ENCODE results near the gene TMEM50A.
"Not testable (repeated sequence)": the region's sequence is repeated elsewhere in the genome, so short reads cannot be mapped to it uniquely, and the experiment has no call there.

TMEM50A gene

DNA sequence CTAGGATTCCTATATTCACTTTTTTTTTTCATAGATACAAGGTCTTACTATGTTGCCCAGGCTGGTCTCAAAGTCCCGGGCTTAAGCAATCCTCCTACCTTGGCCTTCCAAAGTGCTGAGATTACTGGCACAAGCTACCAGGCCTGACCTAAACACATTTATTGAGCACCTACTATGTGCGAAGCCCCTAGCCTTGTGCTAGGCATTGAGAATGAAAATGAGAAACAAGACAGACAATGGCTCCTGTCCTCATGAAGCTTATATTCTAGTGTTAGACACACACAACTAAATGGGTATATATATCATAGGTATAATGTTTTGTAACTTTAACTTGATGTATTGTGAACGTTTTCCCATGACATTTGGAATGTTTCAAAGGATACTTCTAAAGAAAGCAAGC is 11.5 kb downstream of the TMEM50A start:
- peaks cover 2% of the 10 kb centered on the region for H3K4me1 Mint-ChIP-seq
- H3K27me3 Mint-ChIP-seq = no peaks in the 10 kb centered on the region
- no peaks in the 10 kb centered on the region for H3K9me3 Mint-ChIP-seq
- H3K4me3 Mint-ChIP-seq = no peak overlapping the region
- ATAC-seq (ENCODE audit: low read depth) = no peak
- peaks cover 20% of the 10 kb centered on the region for H3K36me3 Mint-ChIP-seq
- no peak overlapping the region for H3K27ac Mint-ChIP-seq
- no peak for DNase-seq (ENCODE audit: low spot score in 2 of 2)

DNA sequence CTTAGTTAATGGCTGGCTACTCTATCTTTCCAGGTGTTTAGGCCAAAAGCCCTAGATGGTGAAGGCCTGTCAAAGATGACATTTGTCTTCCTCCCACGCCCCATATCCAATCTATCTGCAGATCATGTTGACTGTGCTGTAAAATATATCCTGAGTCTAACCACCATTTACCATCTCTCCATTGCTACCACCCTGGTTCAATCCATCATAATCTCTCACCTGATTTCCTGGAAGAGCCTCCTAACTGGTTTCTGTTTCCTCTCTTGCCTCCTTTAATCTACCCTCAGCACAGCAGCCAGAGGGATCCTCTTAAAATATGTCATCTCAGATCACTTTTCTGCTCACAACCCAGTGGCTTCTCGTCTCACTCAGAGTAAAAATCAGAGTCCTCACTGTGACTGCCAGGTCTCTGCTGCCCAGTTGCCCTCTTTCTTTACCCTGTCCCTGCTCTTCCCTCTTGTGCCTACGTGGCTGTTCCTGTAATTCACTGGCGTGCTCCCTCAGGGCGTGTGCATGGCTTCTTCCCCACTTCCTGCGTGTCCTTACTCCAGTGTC is 17.8 kb downstream of the TMEM50A start:
- Mint-ChIP-seq H3K27me3 (no peaks in the 10 kb centered on the region), H3K4me1 (peaks cover 6% of the 10 kb centered on the region), H3K9me3 (no peaks in the 10 kb centered on the region), H3K27ac (peak overlapping the region; percentile 80), H3K36me3 (peaks cover 20% of the 10 kb centered on the region), H3K4me3 (no peak overlapping the region)
- ATAC-seq (ENCODE audit: low read depth) (no peak), DNase-seq (ENCODE audit: low spot score in 2 of 2) (no peak)

DNA sequence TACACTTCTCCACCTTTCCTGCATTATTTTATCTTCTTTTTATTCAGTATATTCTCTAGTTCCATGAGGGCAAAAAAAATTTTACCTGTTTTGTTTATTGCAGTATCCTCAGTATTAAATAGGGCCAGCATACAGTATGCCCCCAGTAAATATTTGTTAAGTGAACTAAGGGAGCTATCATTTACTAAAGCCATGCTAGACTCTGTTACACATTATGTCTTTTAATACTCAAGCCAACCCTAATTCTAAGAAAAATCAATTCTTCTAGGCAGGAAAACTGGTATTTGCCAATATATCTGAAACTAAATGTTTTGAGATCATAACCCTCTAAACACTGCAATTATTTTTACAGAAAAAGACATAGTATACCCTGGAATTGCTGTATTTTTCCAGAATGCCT is 18.3 kb downstream of the TMEM50A start:
- Mint-ChIP-seq H3K27me3 (no peaks in the 10 kb centered on the region), H3K9me3 (no peaks in the 10 kb centered on the region), H3K4me3 (no peak overlapping the region), H3K36me3 (peaks cover 24% of the 10 kb centered on the region), H3K27ac (peak overlapping the region; percentile 80), H3K4me1 (peaks cover 6% of the 10 kb centered on the region)
- ATAC-seq (ENCODE audit: low read depth) = no peak
- DNase-seq (ENCODE audit: low spot score in 2 of 2) = no peak

DNA sequence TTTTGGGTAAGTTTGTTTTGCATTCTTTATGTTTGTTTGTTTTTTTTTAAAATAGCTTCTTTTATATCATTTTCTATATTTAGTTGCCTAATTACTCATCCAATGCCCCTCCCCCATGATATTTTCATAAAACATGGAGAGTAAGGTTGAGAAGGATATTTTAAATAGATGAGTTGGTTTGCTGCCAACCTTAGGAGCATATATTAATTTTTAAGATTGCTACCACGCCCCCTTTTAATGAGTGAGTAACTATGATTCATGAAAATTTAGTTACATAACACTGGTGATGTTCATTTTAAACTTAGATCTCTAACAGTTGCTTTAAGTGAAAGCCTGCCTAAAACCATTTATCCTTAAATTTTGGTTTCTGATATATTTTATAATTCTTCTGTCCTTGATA is 18.7 kb downstream of the TMEM50A start:
- peaks cover 28% of the 10 kb centered on the region for H3K36me3 Mint-ChIP-seq
- no peaks in the 10 kb centered on the region for H3K27me3 Mint-ChIP-seq
- no peaks in the 10 kb centered on the region for H3K9me3 Mint-ChIP-seq
- ATAC-seq (ENCODE audit: low read depth) = no peak
- no peak for DNase-seq (ENCODE audit: low spot score in 2 of 2)
- H3K4me1 Mint-ChIP-seq = peaks cover 6% of the 10 kb centered on the region
- H3K27ac Mint-ChIP-seq = peak overlapping the region; percentile 11
- H3K4me3 Mint-ChIP-seq = no peak overlapping the region

DNA sequence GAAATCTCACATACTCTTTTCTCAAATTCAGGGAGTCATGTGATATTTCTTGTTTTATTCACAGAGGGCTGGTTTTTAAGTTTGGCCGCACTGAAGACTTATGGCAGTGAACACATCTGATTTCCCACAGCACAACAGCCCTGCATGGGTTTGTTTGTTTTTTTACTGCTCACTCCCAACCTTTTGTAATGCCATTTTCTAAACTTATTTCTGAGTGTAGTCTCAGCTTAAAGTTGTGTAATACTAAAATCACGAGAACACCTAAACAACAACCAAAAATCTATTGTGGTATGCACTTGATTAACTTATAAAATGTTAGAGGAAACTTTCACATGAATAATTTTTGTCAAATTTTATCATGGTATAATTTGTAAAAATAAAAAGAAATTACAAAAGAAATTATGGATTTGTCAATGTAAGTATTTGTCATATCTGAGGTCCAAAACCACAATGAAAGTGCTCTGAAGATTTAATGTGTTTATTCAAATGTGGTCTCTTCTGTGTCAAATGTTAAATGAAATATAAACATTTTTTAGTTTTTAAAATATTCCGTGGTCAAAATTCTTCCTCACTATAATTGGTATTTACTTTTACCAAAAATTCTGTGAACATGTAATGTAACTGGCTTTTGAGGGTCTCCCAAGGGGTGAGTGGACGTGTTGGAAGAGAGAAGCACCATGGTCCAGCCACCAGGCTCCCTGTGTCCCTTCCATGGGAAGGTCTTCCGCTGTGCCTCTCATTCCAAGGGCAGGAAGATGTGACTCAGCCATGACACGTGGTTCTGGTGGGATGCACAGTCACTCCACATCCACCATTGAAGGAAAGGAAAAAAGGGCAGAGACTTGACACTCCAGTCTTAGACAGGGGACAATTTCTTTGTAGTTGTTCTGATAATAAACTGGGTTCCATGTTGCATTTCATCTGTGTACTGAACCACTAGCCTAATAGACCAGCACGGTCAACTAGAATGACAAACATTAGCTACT is 22.8 kb downstream of the TMEM50A start:
- Mint-ChIP-seq H3K4me3 (no peak overlapping the region), H3K27me3 (no peaks in the 10 kb centered on the region), H3K4me1 (peaks cover 4% of the 10 kb centered on the region), H3K27ac (no peak overlapping the region), H3K9me3 (no peaks in the 10 kb centered on the region), H3K36me3 (peaks cover 20% of the 10 kb centered on the region)
- DNase-seq (ENCODE audit: low spot score in 2 of 2) = no peak
- no peak for ATAC-seq (ENCODE audit: low read depth)

DNA sequence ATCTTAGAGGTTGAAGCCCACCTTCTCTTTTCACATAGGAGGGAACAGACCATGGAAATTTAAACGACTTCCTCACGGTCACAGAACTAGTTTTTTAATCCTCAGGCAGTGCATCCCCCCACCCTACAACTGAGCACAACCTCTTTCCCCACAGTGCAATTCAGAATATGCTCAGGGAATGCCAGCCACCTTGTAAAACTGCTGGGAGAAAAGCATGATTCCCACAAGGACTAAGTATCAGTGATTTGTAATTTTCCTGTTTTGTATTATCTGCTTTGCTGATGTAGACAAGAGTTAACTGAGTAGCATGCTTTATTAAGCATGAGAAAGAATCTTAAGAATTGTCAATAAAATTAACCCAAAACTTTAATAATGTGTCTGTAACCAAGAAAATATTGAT is 23.8 kb downstream of the TMEM50A start:
- ATAC-seq (ENCODE audit: low read depth) (no peak), DNase-seq (ENCODE audit: low spot score in 2 of 2) (no peak)
- Mint-ChIP-seq H3K36me3 (peaks cover 15% of the 10 kb centered on the region), H3K4me3 (no peak overlapping the region), H3K27ac (no peak overlapping the region), H3K9me3 (no peaks in the 10 kb centered on the region), H3K27me3 (no peaks in the 10 kb centered on the region), H3K4me1 (no peaks in the 10 kb centered on the region)

DNA sequence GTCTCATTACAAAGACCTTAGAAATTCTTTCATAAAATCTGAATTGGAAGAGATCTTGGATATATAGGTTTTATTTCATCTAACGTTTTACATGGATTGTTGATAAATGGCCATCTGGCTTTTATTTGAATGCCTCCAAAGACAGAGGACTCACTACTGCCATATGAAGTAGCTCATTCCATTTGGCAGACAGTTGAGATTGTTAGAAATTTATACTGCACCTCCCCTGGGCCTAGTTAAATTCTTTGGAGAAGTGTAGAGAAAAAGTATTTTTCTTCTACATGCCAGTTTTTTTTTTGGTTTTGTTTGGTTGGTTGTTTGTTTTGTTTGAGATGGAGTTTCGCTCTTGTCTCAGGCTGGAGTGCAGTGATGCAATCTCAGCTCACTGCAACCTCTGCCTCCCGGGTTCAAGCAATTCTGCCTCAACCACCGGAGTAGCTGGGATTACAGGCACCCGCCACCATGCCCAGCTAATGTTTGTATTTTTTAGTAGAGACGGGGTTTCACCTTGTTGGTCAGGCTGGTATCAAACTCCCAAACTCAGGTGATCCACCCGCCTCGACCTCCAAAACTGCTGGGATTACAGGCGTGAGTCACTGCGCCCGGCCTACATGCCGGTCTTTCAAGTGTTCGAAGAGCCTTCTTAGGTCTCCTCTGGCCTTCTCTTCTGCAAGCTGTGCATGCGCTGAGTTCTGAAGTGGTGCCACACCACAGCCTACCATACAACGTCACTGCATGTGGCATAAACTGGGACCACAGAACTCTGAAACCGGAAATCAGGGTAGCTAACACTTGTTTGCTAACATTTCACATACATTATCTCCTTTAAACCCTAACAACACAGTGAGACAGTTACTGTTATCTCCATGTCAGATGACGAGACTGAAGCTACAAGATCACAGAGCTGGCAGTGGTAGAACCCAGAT is 24.8 kb downstream of the TMEM50A start:
- H3K4me1 Mint-ChIP-seq; DNase-seq (ENCODE audit: low spot score in 2 of 2); ATAC-seq (ENCODE audit: low read depth); H3K4me3 Mint-ChIP-seq; H3K27ac Mint-ChIP-seq; H3K9me3 Mint-ChIP-seq; H3K27me3 Mint-ChIP-seq: not testable (repeated sequence)
- H3K36me3 Mint-ChIP-seq = peaks cover 15% of the 10 kb centered on the region

DNA sequence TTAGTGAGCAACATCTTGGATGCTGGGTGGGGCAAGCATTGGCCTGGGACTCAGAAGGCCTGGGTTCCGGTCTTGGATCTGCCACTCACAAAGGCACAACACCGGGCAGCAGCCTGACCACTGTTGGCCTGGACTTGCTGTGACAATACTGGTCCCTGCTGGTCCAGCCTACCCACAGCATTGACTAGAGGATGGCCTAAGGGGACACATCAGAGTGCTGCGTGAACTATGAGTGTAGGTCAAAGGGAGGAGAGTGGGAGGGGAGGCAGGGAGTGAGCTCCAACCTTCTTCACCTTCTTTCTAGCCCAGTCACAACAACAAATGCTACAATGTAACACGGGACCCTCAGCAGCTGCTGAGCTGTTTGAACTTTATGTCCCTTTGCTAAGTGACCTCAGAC is 31.1 kb downstream of the TMEM50A start:
- DNase-seq (ENCODE audit: low spot score in 2 of 2) = no peak
- Mint-ChIP-seq H3K27me3 (no peaks in the 10 kb centered on the region), H3K4me3 (no peak overlapping the region), H3K36me3 (no peaks in the 10 kb centered on the region), H3K4me1 (no peaks in the 10 kb centered on the region), H3K27ac (no peak overlapping the region), H3K9me3 (no peaks in the 10 kb centered on the region)
- no peak for ATAC-seq (ENCODE audit: low read depth)

DNA sequence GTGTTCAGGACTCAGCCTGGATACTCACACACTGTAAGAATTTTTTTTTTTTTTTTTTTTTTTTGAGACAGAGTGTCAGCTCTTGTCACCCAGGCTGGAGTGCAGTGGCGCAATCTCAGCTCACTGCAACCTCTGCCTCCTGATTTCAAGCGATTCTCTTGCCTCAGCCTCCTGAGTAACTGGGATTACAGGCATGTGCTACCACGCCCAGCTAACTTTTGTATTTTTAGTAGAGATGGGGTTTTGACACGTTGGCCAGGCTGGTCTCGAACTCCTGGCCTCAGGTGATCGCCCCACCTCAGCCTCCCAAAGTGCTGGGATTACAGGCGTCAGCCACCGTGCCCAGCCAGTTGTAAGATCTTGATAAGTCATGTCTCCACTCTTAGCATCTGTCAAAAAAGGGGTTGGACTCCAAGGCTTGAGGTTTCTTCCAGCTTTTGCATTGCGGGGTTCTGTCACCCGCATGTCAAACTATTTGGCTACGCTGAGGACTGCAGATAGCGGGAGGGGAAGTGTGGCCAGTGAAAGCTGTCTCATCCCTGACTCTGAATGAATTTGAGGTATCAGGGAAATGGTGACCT is 31.6 kb downstream of the TMEM50A start:
- H3K9me3 Mint-ChIP-seq; H3K36me3 Mint-ChIP-seq; ATAC-seq (ENCODE audit: low read depth); H3K4me3 Mint-ChIP-seq; H3K27me3 Mint-ChIP-seq; H3K27ac Mint-ChIP-seq; DNase-seq (ENCODE audit: low spot score in 2 of 2); H3K4me1 Mint-ChIP-seq: not testable (repeated sequence)

DNA sequence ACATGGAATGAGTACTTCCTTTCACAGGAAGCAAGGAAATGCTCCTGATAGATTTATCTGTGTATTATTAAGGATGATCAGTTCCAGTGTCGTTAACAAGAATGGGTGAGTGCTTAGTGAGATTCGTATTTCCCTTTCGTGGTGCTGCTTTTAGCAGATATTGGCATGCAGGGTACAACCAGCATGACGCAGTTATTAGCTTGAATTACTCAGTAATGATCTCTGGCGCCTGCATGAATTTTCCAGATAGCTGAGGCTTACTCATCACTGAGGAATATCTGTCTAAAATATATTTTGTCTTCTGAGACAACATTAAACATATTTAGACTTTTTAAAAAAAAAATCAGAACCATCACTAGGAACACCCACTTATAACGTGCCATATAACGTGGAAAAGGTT is 33.6 kb downstream of the TMEM50A start:
- not testable (repeated sequence) for ATAC-seq (ENCODE audit: low read depth); DNase-seq (ENCODE audit: low spot score in 2 of 2); H3K27me3 Mint-ChIP-seq; H3K4me3 Mint-ChIP-seq; H3K4me1 Mint-ChIP-seq; H3K36me3 Mint-ChIP-seq; H3K27ac Mint-ChIP-seq; H3K9me3 Mint-ChIP-seq

DNA sequence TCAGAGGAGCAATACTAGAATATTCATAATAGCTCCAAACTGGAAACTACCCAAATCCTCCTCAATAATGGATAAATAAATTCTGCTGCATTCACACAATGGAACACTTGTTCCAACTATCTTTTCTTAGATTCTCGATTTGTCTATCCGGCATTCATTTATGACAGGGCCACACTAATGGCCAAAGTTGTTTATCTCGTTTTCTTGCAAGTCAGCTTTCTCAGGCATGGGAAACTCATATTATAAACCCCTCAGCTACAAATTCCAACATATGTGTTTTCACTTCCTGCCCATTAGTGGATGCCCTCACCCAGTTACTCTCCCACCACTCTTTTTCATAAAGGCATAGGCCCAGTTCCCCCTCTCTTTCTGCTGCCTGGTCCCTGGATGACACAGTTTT is 40.2 kb downstream of the TMEM50A start:
- not testable (repeated sequence) for H3K36me3 Mint-ChIP-seq; ATAC-seq (ENCODE audit: low read depth)

DNA sequence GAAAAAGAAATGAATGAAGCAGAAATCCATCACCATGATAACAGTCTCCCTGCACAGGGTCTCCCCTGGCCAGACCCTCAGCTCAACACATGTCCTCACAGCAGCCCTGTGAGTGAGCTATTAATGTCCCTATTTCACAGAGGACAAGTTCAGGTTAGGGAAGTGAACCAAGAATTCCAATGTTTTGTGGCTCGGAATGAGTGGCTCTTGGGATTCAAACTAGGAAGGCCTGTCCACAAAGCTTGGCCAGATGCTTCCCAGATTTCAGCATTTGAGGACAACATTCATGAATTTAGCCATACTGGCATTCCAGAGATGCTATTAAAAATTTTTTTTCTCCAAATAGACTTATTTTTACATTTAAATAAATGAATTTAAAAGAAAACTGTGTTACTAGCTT is 44.4 kb downstream of the TMEM50A start:
- not testable (repeated sequence) for H3K4me1 Mint-ChIP-seq; H3K4me3 Mint-ChIP-seq; H3K27ac Mint-ChIP-seq; H3K9me3 Mint-ChIP-seq; DNase-seq (ENCODE audit: low spot score in 2 of 2); ATAC-seq (ENCODE audit: low read depth); H3K27me3 Mint-ChIP-seq
- H3K36me3 Mint-ChIP-seq = peaks cover 12% of the 10 kb centered on the region

More for the DNA sequence above, 40.2 kb downstream of the TMEM50A start:
- H3K27me3 Mint-ChIP-seq; H3K4me3 Mint-ChIP-seq; H3K27ac Mint-ChIP-seq; H3K9me3 Mint-ChIP-seq; DNase-seq (ENCODE audit: low spot score in 2 of 2); H3K4me1 Mint-ChIP-seq: not testable (repeated sequence)

DNA sequence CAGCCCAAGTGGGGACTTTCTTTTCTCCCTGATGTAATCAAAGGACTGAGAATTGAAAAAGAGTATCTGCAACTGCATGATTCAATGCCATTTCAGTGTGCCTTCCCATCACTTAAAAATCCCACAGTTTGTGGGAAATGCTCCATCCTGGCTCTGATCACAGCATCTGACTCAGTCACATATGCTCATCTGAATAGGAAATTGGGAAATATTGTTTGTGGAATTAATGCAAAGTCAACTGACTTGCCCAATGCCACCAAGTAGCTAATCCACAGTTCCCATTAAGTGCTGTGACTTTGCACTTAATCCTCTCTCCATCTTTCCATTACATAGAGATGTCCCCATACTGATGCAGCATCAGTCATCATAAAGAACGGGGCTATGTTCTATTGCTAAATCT is 45.0 kb downstream of the TMEM50A start:
- not testable (repeated sequence) for H3K4me1 Mint-ChIP-seq; H3K27me3 Mint-ChIP-seq; ATAC-seq (ENCODE audit: low read depth); H3K27ac Mint-ChIP-seq; H3K9me3 Mint-ChIP-seq; DNase-seq (ENCODE audit: low spot score in 2 of 2); H3K4me3 Mint-ChIP-seq
- H3K36me3 Mint-ChIP-seq = peaks cover 12% of the 10 kb centered on the region

DNA sequence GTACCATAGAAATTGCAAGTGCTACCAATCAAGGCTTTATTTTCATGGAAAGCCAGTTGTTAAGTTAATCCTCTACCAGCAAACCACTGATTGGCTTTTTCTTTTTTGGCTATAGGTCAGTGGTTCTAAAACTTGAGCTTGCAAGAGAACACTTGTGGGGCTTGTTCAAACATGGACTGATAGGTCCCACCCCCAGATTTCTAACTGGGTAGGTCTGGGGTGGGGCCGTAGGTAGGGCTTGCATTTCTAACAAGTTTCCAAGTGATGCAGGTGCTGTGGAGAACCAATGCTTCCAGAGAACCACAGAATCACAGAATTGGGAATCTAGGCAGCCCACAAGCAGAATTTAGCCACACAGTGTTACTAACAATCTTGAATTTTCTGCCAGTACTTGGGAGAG is 45.7 kb downstream of the TMEM50A start:
- not testable (repeated sequence) for H3K9me3 Mint-ChIP-seq; H3K4me3 Mint-ChIP-seq; DNase-seq (ENCODE audit: low spot score in 2 of 2); H3K27ac Mint-ChIP-seq; ATAC-seq (ENCODE audit: low read depth); H3K36me3 Mint-ChIP-seq; H3K27me3 Mint-ChIP-seq; H3K4me1 Mint-ChIP-seq
